GM12892 (cell line): ENCODE measurements around the gene MORC2.

Experiments used
- DNase-seq: peaks from one replicate; pipeline ENCODE4 v3.0.0; 2011; ENCODE audit not compliant: insufficient read length
- FAIRE-seq: peaks from 2 replicates; lab custom pipeline; 2011; peaks lifted over from hg19 to GRCh38; lab: Jason Lieb, UNC
- POLR2A ChIP-seq: IDR thresholded peaks from 2 replicates; pipeline ENCODE4 v1.6.1; 2011; ENCODE audit warnings: low read depth, low read length, control low read depth
- POLR2AphosphoS5 ChIP-seq: IDR thresholded peaks from 2 replicates; pipeline ENCODE4 v1.6.1; 2011; ENCODE audit warnings: low read depth, low read length, control low read depth
- TAF1 ChIP-seq: IDR thresholded peaks from 2 replicates; pipeline ENCODE4 v1.6.1; 2011; ENCODE audit warnings: low read depth, mild to moderate bottlenecking, control low read depth, low read length, borderline replicate concordance

The MORC2 gene

GRCh38 chr22:30882974-30883533, 85.5 kb downstream of the MORC2 start:
- FAIRE-seq (no peak), DNase-seq (no peak)
- TF ChIP-seq POLR2AphosphoS5: no peak

- FAIRE-seq (no peak), DNase-seq (no peak)
- TF ChIP-seq TAF1 (no peak), POLR2AphosphoS5 (no peak), POLR2A (no peak)
Measured at GRCh38 chr22:30882184-30882717, 86.3 kb downstream of the MORC2 start.

DNA sequence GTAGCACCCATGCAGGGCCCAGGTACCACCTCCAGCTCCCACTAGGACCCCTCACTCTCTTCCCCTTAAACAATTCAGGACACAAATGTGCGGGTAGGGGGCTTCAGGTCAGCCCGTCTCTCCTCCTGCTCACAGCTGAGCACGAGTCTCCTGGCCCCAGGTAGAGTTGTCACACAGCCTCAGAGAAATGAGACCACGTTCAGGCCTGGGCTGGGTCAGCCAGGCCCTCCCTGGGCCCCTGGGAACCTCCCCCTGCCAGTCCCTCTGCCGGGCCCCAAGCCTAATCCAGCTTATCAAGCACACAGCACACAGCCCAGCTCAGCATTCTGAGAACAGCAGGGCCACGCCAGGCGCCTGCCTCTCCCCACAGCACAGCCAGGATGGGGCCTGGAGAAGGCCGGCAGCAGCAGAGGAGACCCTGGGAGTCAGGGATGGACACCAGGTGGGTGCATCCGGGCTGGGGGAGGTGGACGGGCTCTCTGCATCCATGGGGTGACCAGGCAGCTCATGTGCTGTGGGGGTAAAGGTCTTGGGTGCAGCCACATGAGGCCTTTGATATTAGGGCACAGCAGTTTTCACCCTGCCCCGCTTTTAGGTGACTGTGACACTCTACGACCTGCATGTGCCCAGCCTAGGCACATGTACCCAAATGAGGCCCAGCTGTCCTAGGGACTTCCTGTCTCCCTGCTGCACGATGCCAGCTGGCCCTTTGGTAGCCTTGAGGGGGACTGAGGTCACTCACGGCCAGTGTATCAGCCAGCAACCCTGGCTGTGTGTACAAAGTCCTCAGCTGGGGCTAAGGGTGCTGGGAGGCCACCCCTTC, 87.0 kb downstream of the MORC2 start:
- FAIRE-seq: no peak
- no peak for DNase-seq
- TF ChIP-seq POLR2A (no peak), POLR2AphosphoS5 (no peak), TAF1 (no peak)

GRCh38 chr22:30880847-30881246, 87.7 kb downstream of the MORC2 start:
- TF ChIP-seq TAF1 (no peak), POLR2A (no peak), POLR2AphosphoS5 (no peak)
- no peak for FAIRE-seq

GRCh38 chr22:30880181-30880601, 88.4 kb downstream of the MORC2 start:
- TF ChIP-seq POLR2A (no peak), TAF1 (no peak), POLR2AphosphoS5 (no peak)
- DNase-seq: no peak
- FAIRE-seq: no peak

More at GRCh38 chr22:30880847-30881246, 87.7 kb downstream of the MORC2 start:
- no peak for DNase-seq

- FAIRE-seq (no peak), DNase-seq (no peak)
- no peak for TF ChIP-seq POLR2A
- no peak for TF ChIP-seq TAF1
- TF ChIP-seq POLR2AphosphoS5: no peak
Measured at GRCh38 chr22:30879415-30879797, 89.2 kb downstream of the MORC2 start.

- TF ChIP-seq POLR2AphosphoS5 (no peak), TAF1 (no peak), POLR2A (no peak)
- FAIRE-seq (no peak), DNase-seq (no peak)
Measured at GRCh38 chr22:30878516-30879414, 89.8 kb downstream of the MORC2 start.

- FAIRE-seq (no peak), DNase-seq (no peak)
- TF ChIP-seq TAF1: no peak
- no peak for TF ChIP-seq POLR2A
- no peak for TF ChIP-seq POLR2AphosphoS5
Measured at GRCh38 chr22:30877662-30878515, 90.7 kb downstream of the MORC2 start.

GRCh38 chr22:30876915-30877553, 91.5 kb downstream of the MORC2 start:
- DNase-seq (no peak), FAIRE-seq (no peak)
- TF ChIP-seq POLR2A (no peak), TAF1 (no peak), POLR2AphosphoS5 (no peak)

GRCh38 chr22:30876221-30876751, 92.3 kb downstream of the MORC2 start:
- TF ChIP-seq POLR2AphosphoS5: no peak
- TF ChIP-seq POLR2A: no peak
- no peak for TF ChIP-seq TAF1
- FAIRE-seq (no peak), DNase-seq (peak; percentile 17)
